ENCODE measurements around the gene PKD2L1.

The PKD2L1 gene

GRCh38 chr10:100349087-100349486, 19.1 kb upstream of the PKD2L1 start:
- H3K9me2 ChIP-seq (replicated peaks; ENCODE audit: insufficient read depth, low read length): no peaks in the 10 kb centered on the region
- peaks cover 49% of the 10 kb centered on the region for H3K36me3 ChIP-seq (ENCODE audit: low read length)
- TF ChIP-seq CTCF (IDR thresholded peaks at IDR 0.05; ENCODE audit: insufficient read depth, low read length, poor library complexity, severe bottlenecking): no peak
- no peak for TF ChIP-seq EZH2phosphoT487 (conservative IDR thresholded peaks at IDR 0.05; ENCODE audit: low read length)
- peaks cover 6% of the 10 kb centered on the region; the same call in 1 of the 2 replicates for H3F3A ChIP-seq (ENCODE audit: insufficient read depth)
- H3K79me2 ChIP-seq (ENCODE audit: insufficient read depth, low read length): peaks cover 62% of the 10 kb centered on the region
- H3K4me2 ChIP-seq (ENCODE audit: low read depth, low read length, poor library complexity, severe bottlenecking): peak overlapping the region; percentile 88
- no peaks in the 10 kb centered on the region for H3K27me3 ChIP-seq (ENCODE audit: low read length)
- H3K27ac ChIP-seq (ENCODE audit: low read depth, low read length): peak overlapping the region; percentile 81
- H3K9me3 ChIP-seq (ENCODE audit: insufficient read depth, low read length): no peaks in the 10 kb centered on the region
- H4K20me1 ChIP-seq (ENCODE audit: low read depth, low read length): peaks cover 26% of the 10 kb centered on the region
- peak overlapping the region; percentile 77 for H3K4me3 ChIP-seq (ENCODE audit: insufficient read depth, low read length, poor library complexity, severe bottlenecking)
- H2AFZ ChIP-seq (ENCODE audit: low read depth, low read length, severe bottlenecking): no peak overlapping the region
- peak overlapping the region; percentile 95 for H3K9ac ChIP-seq (ENCODE audit: low read length)

GRCh38 chr10:100348389-100348927, 18.4 kb upstream of the PKD2L1 start:
- H4K20me1 ChIP-seq (ENCODE audit: low read depth, low read length): peaks cover 26% of the 10 kb centered on the region
- peaks cover 8% of the 10 kb centered on the region; the same call in 1 of the 2 replicates for H3F3A ChIP-seq (ENCODE audit: insufficient read depth)
- peak overlapping the region; percentile 81 for H3K27ac ChIP-seq (ENCODE audit: low read depth, low read length)
- peaks cover 61% of the 10 kb centered on the region for H3K79me2 ChIP-seq (ENCODE audit: insufficient read depth, low read length)
- H3K9me2 ChIP-seq (replicated peaks; ENCODE audit: insufficient read depth, low read length): no peaks in the 10 kb centered on the region
- H3K9me3 ChIP-seq (ENCODE audit: insufficient read depth, low read length): no peaks in the 10 kb centered on the region
- no peak for TF ChIP-seq CTCF (IDR thresholded peaks at IDR 0.05; ENCODE audit: insufficient read depth, low read length, poor library complexity, severe bottlenecking)
- no peak for TF ChIP-seq EZH2phosphoT487 (conservative IDR thresholded peaks at IDR 0.05; ENCODE audit: low read length)
- no peak overlapping the region for H2AFZ ChIP-seq (ENCODE audit: low read depth, low read length, severe bottlenecking)
- H3K4me3 ChIP-seq (ENCODE audit: insufficient read depth, low read length, poor library complexity, severe bottlenecking): peak overlapping the region; percentile 77
- peak overlapping the region; percentile 95 for H3K9ac ChIP-seq (ENCODE audit: low read length)
- H3K27me3 ChIP-seq (ENCODE audit: low read length): no peaks in the 10 kb centered on the region
- peaks cover 44% of the 10 kb centered on the region for H3K36me3 ChIP-seq (ENCODE audit: low read length)
- H3K4me2 ChIP-seq (ENCODE audit: low read depth, low read length, poor library complexity, severe bottlenecking): peak overlapping the region; percentile 88

- Histone ChIP-seq H3K27ac (ENCODE audit: low read depth, low read length) (peak overlapping the region; percentile 81), H3K9me3 (ENCODE audit: insufficient read depth, low read length) (no peaks in the 10 kb centered on the region), H2AFZ (ENCODE audit: low read depth, low read length, severe bottlenecking) (no peak overlapping the region), H3K27me3 (ENCODE audit: low read length) (no peaks in the 10 kb centered on the region), H3K9ac (ENCODE audit: low read length) (peak overlapping the region; percentile 95), H3K9me2 (replicated peaks; ENCODE audit: insufficient read depth, low read length) (no peaks in the 10 kb centered on the region), H3K36me3 (ENCODE audit: low read length) (peaks cover 39% of the 10 kb centered on the region), H4K20me1 (ENCODE audit: low read depth, low read length) (peaks cover 26% of the 10 kb centered on the region), H3K4me2 (ENCODE audit: low read depth, low read length, poor library complexity, severe bottlenecking) (peak overlapping the region; percentile 88), H3K4me3 (ENCODE audit: insufficient read depth, low read length, poor library complexity, severe bottlenecking) (peak overlapping the region; percentile 77), H3K79me2 (ENCODE audit: insufficient read depth, low read length) (peaks cover 57% of the 10 kb centered on the region), H3F3A (ENCODE audit: insufficient read depth) (peaks cover 8% of the 10 kb centered on the region; the same call in 1 of the 2 replicates)
- TF ChIP-seq EZH2phosphoT487 (conservative IDR thresholded peaks at IDR 0.05; ENCODE audit: low read length) (no peak), CTCF (IDR thresholded peaks at IDR 0.05; ENCODE audit: insufficient read depth, low read length, poor library complexity, severe bottlenecking) (no peak)
These were observed 17.7 kb upstream of the PKD2L1 start for GRCh38 chr10:100347568-100348195.
